HG03575 (cell line): ENCODE measurements around the gene STRIP2.
"Not testable (repeated sequence)": the region's sequence is repeated elsewhere in the genome, so short reads cannot be mapped to it uniquely, and the experiment has no call there.

Source experiments
- ATAC-seq: cut with Tn5 transposase; IDR thresholded peaks from one replicate; pipeline ENCODE4 v1.9.1; 2021; ENCODE audit not compliant: unreplicated experiment, insufficient number of reproducible peaks, low FRiP score; ENCODE audit errors: extremely low read depth

Gene STRIP2

DNA sequence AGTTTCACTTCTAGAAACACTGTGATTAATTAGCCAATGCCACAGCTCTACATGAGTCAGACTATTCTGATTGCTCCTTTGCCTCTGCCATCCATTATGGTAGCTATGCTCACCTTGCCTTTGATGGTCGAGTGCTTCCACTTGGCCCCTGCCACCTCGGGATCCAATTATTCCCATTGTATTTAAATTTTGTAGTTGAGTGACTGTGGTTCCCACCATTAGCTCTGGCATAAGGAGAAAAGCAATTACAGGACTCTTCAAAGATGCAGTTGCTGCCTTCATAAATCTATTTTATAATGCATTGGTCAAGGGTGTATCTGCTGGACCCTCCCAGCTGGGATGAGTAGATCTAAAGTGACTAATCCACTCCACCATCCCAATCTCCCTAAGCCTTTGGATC lies 14.4 kb downstream of the STRIP2 start:
- not testable (repeated sequence) for ATAC-seq

DNA sequence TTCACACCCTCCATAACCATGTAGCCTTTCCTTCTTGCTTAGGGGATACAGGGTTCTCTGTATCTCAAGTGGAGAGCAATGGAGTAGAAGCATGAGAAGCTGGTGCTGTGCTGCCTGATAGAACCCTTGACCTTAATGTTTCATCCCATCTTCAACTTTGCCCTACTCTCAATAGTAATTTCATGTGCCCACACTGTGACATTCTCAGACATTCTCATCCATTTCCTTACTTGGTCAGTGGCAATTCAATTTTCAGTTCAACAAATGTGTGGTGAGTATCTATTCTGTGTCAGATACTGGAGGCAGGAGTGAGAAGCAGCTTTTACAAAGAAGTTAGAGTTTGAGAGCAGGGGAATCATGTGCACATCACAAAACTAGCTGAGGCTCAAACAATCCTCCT lies 16.1 kb downstream of the STRIP2 start:
- ATAC-seq, result no peak

GRCh38 chr7:129452589-129453231 lies 18.5 kb downstream of the STRIP2 start:
- no peak for ATAC-seq

DNA sequence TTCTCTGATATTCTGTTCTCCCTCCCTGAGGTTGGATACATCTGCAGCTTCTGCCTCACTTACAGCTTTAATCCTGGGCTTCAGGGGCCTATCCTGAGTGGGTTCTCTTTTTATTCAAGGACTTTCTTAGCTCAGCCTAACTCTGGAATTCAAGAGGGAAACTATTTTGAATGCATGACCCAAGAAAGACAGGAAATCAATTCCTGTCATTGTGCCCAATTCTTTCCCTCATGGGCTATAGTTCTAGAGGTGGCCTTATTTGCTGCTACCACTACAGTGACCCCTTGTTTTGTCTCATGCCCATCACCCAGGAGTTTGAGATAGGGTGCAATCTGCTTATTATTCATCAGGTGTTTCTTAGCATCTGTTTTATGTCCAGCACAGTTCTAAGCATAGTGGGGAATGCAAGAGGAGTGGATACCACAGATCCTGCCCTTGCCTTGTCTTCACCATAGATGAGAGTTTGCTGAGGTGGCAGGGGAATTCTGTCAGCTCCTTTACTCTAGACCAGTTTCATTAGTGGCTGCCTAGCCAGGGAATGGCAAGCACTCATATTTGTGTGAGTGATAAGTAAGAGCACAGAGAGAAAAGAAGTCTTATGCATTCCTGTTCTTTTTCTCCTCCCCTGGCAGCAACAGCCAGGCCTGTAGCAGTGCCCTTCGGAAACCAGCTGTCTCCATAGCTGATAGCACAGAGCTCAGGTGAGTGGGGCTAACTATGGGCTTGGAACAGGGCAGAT lies 19.4 kb downstream of the STRIP2 start:
- no peak for ATAC-seq

DNA sequence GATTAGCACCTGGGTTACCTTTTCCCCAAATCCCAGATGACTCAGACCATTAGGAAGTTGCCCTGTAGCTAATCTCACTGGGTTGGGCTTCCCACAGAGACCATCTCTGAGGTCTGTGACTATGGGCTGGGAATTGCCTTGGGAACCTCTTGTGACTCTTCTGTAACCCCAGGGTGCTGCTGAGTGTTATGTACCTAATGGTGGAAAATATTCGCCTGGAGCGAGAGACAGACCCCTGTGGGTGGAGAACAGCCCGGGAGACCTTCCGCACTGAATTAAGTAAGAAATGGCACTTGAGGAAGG lies 20.0 kb downstream of the STRIP2 start:
- ATAC-seq, result no peak

DNA sequence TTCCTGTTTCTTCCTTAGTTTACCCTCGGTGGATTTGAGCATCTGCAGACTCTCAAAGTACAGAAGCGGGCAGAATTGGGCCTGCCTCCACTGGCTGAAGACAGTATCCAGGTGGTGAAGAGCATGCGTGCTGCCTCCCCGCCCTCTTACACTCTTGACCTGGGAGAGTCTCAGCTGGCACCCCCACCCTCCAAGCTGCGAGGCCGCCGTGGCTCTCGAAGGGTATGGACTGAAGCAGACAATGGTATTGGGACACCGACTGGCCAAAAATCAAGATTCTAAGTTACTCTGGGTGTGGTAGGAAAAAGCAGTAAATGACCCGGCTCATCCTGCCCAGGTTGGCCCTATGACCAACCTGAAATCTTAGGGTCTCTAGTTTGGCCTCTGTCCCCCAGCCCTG lies 22.2 kb downstream of the STRIP2 start:
- no peak for ATAC-seq

DNA sequence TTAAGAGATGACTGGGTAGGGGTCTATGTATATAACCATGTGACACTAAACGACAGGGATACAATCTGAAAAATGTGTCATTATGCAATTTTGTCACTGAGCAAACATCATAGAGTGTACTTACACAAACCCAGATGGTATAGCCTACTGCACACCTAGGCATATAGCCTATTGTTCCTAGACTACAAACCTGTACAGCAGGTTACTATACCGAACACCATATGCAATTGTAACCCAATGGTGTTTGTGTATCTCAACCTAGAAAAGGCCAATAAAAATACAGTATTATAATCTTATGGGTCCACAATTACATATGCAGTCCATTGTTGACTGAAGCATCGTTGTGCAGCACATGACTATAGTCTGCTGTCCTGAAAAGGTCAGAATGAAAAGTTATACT lies 22.9 kb downstream of the STRIP2 start:
- no peak for ATAC-seq

DNA sequence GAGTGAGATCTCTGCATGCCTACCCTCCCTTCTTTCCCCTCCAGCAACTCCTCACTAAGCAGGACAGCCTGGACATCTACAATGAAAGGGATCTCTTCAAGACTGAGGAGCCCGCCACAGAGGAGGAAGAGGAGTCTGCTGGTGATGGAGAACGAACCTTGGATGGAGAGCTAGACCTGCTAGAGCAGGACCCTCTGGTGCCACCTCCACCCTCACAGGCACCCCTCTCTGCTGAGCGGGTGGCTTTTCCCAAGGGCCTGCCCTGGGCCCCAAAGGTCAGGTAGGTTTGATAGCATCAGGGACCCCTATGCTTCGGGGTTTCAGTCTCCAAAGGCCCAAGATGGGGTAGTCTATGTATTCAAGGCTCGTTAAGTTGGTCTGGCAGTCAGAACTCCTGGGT lies 23.9 kb downstream of the STRIP2 start:
- ATAC-seq, result no peak

- no peak for ATAC-seq
Measured at GRCh38 chr7:129461809-129462208, 27.6 kb downstream of the STRIP2 start.

- ATAC-seq, result no peak
Measured at GRCh38 chr7:129462420-129462819, 28.2 kb downstream of the STRIP2 start.

GRCh38 chr7:129464194-129464593 lies 30.0 kb downstream of the STRIP2 start:
- no peak for ATAC-seq

DNA sequence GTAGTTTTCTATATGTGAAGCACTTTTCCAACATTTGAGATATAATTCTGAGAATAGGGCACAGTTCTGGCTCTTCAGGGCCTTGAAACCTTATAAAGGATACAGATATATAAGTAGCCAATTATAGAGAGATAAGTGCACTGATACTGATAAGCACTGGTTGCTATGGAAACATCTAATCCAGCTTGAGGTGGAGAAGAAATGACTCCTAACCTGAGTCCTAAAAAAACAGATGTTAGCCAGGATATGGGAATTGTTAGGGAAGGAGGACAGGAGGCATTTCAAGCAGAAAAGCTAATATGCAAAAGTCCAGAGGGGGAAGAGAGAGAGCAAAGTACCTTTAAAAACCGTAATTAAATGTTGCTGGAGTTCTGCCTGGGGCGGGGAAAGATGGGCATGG lies 30.8 kb downstream of the STRIP2 start:
- no peak for ATAC-seq

DNA sequence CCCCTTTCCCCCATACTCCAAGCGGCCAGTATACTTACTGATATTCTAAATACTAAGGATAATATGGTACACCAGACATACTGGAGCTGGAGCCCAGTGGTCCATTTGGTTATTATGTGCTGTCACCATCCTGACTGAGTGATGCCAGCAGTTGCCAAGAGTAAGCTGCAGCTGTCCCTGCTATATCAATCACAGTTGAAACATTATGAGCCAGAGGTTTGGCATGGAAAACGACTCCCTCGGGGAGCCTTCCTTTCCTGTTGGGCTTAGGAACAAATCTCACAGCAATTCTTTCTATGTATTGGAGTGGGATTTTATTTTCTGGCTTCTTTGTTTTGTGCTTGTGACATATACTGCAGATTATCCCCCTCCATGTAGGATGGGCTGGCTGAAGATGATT lies 32.6 kb downstream of the STRIP2 start:
- no peak for ATAC-seq

DNA sequence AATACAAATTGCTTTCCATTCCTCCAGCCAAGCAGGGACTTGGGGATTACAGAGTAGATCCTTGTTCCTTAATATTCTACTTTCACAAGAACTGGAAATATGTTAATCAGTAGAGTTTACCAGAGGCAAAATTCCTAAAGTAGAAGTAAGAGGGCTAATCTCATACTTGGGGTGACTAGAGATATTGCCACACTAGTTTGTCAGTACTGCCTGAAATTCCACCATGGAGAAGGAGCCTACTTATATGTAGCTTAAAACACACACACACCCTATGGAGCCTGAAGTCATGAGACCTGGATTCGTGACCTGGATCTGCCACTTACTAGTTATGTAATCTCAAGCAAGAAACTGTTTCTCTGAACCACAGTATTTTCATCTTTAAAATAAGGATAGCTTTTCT lies 33.9 kb downstream of the STRIP2 start:
- no peak for ATAC-seq

DNA sequence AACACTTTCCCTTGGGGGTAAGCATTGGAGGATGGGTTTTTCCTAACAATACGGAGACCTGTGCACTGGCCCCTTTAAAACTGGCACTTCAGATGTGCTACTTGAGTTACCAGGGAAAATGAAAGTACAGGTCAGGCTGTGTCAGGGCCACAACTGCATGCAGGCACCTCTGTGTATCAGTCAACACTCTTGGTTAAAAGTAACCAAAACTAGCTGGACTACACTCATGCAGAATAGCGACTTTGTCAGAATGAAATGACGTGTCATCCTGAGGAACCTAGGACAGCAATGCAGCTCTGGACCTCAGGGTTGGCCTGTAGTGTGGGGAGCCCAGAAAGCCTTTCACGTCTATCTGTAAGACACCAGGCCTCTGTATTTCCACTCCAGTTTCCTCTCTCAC lies 34.3 kb downstream of the STRIP2 start:
- ATAC-seq, result no peak

DNA sequence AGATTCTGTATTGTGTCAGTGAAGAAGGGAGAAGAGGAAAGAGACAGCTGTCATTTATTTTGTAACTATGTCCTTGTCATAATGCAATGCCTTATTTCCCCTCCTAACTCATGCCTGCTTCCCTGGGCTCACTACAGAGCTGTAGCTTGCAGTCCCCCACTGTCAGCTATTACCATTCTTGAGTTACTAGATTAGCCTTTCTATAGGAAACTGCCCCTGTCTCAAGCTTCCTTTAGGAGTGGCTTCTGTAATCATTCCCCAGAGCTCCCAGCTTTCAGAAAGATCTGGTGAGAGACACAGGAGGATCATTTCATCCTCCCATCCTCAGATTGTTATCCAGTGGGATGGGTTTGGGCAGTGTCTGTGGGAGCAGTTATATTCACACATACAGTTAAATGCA lies 35.7 kb downstream of the STRIP2 start:
- ATAC-seq, result no peak

GRCh38 chr7:129470411-129470810 lies 36.2 kb downstream of the STRIP2 start:
- ATAC-seq, result no peak

DNA sequence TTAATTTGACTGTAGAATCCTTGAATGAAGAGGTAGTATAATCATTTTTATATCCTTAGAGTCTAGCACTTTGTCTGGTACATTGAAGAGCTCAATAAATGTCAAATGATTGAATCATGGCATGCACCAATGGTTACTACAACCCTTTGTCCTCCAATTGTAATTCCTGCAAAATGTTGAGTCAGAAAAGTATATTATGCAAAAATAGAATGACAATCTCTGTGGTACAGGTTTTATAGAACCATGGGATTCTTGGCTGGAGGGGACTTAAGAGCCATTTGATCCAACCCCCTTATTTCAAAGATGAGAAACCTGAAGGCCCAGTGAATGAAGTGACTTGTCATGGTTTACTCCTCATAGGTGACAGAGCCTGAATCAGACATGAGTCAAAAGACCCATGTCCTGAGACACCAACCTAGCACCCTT lies 37.2 kb downstream of the STRIP2 start:
- no peak for ATAC-seq

DNA sequence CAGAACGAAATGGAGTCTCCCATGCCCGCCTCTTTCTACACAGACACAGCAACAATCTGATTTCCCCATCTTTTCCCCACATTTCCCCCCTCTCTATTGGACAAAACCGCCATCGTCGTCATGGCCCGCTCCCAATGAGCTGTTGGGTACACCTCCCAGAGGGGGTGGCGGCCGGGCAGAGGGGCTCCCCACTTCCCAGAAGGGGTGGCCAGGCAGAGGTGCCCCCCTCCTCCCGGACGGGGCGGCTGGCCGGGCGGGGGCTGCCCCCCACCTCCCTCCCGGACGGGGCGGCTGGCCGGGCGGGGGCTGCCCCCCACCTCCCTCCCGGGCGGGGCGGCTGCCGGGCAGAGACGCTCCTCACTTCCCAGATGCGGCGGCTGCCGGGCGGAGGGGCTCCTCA lies 41.7 kb downstream of the STRIP2 start:
- ATAC-seq, result not testable (repeated sequence)

DNA sequence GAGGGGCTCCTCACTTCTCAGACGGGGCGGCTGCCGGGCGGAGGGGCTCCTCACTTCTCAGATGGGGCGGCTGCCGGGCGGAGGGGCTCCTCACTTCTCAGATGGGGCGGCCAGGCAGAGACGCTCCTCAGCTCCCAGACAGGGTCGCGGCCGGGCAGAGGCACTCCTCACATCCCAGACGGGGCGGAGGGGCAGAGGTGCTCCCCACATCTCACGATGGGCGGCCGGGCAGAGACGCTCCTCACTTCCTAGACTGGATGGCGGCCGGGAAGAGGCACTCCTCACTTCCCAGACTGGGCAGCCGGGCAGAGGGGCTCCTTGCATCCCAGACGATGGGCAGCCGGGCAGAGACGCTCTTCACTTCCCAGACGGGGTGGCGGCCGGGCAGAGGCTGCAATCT lies 42.2 kb downstream of the STRIP2 start:
- not testable (repeated sequence) for ATAC-seq

- no peak for ATAC-seq
Measured at GRCh38 chr7:129479831-129480230, 45.6 kb downstream of the STRIP2 start.
